Upper lobe of left lung (tissue), 4 donors: ENCODE measurements around the gene IST1.

Experiments
- POLR2A ChIP-seq, 4 donors: fragments of 450-650 bp; IDR thresholded peaks; one replicate each; pipeline ENCODE4 v1.5.1; 2016 to 2017; ENCODE audit warnings: antibody characterized with exemption in 4 of 4, mild to moderate bottlenecking in 2 of 4
- TF ChIP-seq, protein P1 (sequence below), 6 experiments: fragments of 450-650 bp in 4 of 6; fragments of 200-600 bp in 2 of 6; sonication (generic) in 2 of 6; IDR thresholded peaks; one replicate each; pipeline ENCODE4 v1.5.1; 2016 to 2019; ENCODE audit warnings: antibody characterized with exemption in 6 of 6

DNA sequence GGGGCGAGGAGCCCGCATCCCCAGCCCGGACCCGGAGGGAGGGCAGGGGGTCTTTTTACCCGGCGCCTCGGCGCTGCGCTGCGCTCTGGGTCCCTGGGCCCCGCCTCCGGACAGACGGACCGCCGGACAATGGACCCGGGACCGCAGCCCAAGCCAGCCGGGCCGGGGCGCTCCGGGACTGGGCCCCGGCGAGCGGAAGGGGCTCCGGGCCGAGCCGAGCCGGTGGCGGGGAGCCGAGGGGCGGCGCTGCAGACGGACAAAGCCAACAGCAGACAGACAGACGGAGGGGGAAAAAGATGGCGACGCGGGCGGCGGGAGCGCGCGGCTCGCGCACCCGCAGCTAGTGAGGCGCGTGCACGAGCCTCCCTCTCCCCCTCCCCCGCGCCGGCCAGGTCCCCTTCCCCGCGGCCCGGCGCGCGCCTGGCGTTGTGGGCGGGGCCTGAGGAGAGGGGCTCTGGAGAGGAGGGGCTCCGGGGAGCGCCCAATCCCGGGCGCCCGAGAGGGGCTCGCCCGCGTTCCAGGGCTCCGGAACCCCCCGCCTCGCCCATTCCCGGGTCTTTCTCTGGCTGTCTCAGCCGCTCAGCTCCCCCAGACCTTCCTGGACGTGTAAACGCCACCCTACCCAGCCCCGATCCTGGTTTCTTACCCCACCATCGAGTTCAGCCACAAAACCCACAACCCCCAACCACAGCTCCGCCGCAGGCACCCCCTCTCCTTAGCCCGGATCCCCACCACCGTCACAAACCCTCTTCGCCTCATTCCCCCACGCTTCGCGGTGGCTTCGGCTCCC, 11.3 kb upstream of the IST1 start, which contains the start of gene ZNF821:
- TF ChIP-seq, protein P1, sequence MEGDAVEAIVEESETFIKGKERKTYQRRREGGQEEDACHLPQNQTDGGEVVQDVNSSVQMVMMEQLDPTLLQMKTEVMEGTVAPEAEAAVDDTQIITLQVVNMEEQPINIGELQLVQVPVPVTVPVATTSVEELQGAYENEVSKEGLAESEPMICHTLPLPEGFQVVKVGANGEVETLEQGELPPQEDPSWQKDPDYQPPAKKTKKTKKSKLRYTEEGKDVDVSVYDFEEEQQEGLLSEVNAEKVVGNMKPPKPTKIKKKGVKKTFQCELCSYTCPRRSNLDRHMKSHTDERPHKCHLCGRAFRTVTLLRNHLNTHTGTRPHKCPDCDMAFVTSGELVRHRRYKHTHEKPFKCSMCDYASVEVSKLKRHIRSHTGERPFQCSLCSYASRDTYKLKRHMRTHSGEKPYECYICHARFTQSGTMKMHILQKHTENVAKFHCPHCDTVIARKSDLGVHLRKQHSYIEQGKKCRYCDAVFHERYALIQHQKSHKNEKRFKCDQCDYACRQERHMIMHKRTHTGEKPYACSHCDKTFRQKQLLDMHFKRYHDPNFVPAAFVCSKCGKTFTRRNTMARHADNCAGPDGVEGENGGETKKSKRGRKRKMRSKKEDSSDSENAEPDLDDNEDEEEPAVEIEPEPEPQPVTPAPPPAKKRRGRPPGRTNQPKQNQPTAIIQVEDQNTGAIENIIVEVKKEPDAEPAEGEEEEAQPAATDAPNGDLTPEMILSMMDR (IDR thresholded peaks at IDR 0.05), result peak in 5 of 6 experiments; percentile 5 to 61 (median 51)
- peak in 1 of 4 donors; percentile 33 for TF ChIP-seq POLR2A (IDR thresholded peaks at IDR 0.05)
